GM23338 (cell line): Measurements from ENCODE around the gene FOXD1.

Source experiments
- CREB1 ChIP-seq: fragments of 250-450 bp; sonication (Bioruptor Pico); IDR thresholded peaks from 2 replicates; pipeline ENCODE4 v1.5.0; 2020; ENCODE audit warnings: low read depth, mild to moderate bottlenecking, moderate library complexity
- CTCF ChIP-seq, 2 experiments: fragments of 200-600 bp in 1 of 2; sonication (generic) in 1 of 2; conservative IDR thresholded peaks; 2 replicates each; pipeline versions ENCODE4 v1.5.1 to v1.6.1; 2016 to 2017; ENCODE audit warnings: antibody characterized with exemption in 2 of 2, low read depth in 2 of 2, mild to moderate bottlenecking in 2 of 2, moderate library complexity in 1 of 2
- ETS1 ChIP-seq: IDR thresholded peaks from 2 replicates; pipeline ENCODE4 v1.6.1; 2016; ENCODE audit warnings: antibody characterized with exemption
- EZH2 ChIP-seq: fragments of 200-600 bp; sonication (generic); IDR thresholded peaks from one replicate; pipeline ENCODE4 v1.8.0; 2017; ENCODE audit warnings: antibody characterized with exemption, mild to moderate bottlenecking, low read depth; ENCODE audit not compliant: unreplicated experiment
- EZH2phosphoT487 ChIP-seq: fragments of 200-600 bp; sonication (generic); IDR thresholded peaks from one replicate; pipeline ENCODE4 v1.8.1; 2018; ENCODE audit warnings: antibody characterized with exemption; ENCODE audit not compliant: unreplicated experiment
- JUNB ChIP-seq: IDR thresholded peaks from one replicate; pipeline ENCODE4 v1.6.1; 2016; ENCODE audit warnings: antibody characterized with exemption; ENCODE audit not compliant: unreplicated experiment
- POLR2AphosphoS5 ChIP-seq: IDR thresholded peaks from 2 replicates; pipeline ENCODE4 v1.6.1; 2016; ENCODE audit warnings: antibody characterized with exemption, low read depth
- REST ChIP-seq: IDR thresholded peaks from one replicate; pipeline ENCODE4 v1.6.1; 2018; ENCODE audit warnings: antibody characterized with exemption; ENCODE audit not compliant: unreplicated experiment
- ZNF114 ChIP-seq: fragments of 250-450 bp; sonication (Bioruptor Pico); IDR thresholded peaks from 2 replicates; pipeline ENCODE4 v1.5.0; 2020; ENCODE audit warnings: mild to moderate bottlenecking, moderate library complexity
- ZNF331 ChIP-seq: fragments of 250-450 bp; sonication (Bioruptor Pico); IDR thresholded peaks from 2 replicates; pipeline ENCODE4 v1.5.0; 2020; ENCODE audit warnings: low read depth, mild to moderate bottlenecking, moderate library complexity
- TF ChIP-seq, protein P1 (sequence below): fragments of 250-450 bp; sonication (Bioruptor Pico); IDR thresholded peaks from 2 replicates; pipeline ENCODE4 v1.5.0; 2020; ENCODE audit warnings: mild to moderate bottlenecking, moderate library complexity

- TF ChIP-seq CTCF (conservative IDR thresholded peaks at IDR 0.05; ENCODE audit: low read depth in 2 of 2) (no peak), EZH2 (no peak), EZH2phosphoT487 (no peak), ZNF114 (CRISPR knock-in tag) (no peak), JUNB (no peak), REST (no peak), POLR2AphosphoS5 (no peak), CREB1 (no peak), ETS1 (no peak), ZNF331 (CRISPR knock-in tag) (no peak)
- TF ChIP-seq, protein P1, sequence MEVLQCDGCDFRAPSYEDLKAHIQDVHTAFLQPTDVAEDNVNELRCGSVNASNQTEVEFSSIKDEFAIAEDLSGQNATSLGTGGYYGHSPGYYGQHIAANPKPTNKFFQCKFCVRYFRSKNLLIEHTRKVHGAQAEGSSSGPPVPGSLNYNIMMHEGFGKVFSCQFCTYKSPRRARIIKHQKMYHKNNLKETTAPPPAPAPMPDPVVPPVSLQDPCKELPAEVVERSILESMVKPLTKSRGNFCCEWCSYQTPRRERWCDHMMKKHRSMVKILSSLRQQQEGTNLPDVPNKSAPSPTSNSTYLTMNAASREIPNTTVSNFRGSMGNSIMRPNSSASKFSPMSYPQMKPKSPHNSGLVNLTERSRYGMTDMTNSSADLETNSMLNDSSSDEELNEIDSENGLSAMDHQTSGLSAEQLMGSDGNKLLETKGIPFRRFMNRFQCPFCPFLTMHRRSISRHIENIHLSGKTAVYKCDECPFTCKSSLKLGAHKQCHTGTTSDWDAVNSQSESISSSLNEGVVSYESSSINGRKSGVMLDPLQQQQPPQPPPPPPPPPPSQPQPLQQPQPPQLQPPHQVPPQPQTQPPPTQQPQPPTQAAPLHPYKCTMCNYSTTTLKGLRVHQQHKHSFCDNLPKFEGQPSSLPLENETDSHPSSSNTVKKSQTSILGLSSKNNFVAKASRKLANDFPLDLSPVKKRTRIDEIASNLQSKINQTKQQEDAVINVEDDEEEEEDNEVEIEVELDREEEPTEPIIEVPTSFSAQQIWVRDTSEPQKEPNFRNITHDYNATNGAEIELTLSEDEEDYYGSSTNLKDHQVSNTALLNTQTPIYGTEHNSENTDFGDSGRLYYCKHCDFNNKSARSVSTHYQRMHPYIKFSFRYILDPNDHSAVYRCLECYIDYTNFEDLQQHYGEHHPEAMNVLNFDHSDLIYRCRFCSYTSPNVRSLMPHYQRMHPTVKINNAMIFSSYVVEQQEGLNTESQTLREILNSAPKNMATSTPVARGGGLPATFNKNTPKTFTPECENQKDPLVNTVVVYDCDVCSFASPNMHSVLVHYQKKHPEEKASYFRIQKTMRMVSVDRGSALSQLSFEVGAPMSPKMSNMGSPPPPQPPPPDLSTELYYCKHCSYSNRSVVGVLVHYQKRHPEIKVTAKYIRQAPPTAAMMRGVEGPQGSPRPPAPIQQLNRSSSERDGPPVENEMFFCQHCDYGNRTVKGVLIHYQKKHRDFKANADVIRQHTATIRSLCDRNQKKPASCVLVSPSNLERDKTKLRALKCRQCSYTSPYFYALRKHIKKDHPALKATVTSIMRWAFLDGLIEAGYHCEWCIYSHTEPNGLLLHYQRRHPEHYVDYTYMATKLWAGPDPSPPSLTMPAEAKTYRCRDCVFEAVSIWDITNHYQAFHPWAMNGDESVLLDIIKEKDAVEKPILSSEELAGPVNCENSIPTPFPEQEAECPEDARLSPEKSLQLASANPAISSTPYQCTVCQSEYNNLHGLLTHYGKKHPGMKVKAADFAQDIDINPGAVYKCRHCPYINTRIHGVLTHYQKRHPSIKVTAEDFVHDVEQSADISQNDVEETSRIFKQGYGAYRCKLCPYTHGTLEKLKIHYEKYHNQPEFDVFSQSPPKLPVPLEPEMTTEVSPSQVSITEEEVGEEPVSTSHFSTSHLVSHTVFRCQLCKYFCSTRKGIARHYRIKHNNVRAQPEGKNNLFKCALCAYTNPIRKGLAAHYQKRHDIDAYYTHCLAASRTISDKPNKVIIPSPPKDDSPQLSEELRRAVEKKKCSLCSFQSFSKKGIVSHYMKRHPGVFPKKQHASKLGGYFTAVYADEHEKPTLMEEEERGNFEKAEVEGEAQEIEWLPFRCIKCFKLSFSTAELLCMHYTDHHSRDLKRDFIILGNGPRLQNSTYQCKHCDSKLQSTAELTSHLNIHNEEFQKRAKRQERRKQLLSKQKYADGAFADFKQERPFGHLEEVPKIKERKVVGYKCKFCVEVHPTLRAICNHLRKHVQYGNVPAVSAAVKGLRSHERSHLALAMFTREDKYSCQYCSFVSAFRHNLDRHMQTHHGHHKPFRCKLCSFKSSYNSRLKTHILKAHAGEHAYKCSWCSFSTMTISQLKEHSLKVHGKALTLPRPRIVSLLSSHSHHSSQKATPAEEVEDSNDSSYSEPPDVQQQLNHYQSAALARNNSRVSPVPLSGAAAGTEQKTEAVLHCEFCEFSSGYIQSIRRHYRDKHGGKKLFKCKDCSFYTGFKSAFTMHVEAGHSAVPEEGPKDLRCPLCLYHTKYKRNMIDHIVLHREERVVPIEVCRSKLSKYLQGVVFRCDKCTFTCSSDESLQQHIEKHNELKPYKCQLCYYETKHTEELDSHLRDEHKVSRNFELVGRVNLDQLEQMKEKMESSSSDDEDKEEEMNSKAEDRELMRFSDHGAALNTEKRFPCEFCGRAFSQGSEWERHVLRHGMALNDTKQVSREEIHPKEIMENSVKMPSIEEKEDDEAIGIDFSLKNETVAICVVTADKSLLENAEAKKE = no peak
Measured at GRCh38 chr5:73480500-73480899, 31.9 kb upstream of the FOXD1 start.
